Measurements from ENCODE around the gene SRCAP.

The SRCAP gene

DNA sequence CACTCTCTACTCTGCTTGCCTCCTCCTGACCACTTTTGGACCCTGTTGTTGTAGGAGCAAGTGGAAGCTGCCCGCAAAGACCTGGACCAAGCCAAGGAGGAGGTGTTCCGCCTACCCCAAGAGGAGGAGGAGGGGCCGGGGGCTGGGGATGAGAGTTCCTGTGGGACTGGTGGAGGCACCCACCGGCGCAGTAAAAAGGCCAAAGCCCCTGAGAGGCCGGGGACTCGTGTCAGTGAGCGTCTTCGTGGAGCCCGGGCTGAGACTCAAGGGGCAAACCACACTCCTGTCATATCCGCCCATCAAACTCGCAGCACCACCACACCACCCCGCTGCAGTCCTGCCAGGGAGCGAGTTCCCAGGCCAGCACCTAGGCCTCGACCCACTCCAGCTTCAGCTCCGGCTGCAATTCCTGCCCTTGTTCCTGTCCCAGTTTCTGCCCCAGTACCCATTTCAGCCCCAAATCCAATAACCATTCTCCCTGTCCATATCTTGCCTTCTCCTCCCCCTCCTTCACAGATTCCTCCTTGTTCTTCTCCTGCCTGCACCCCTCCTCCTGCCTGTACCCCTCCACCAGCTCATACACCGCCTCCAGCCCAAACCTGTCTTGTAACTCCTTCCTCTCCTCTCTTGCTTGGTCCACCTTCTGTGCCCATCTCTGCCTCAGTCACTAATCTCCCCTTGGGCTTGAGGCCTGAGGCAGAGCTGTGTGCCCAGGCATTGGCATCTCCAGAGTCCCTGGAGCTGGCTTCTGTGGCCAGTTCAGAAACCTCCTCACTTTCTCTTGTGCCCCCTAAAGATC, 38.2 kb downstream of the SRCAP start:
- DNase-seq (ENCODE audit: low read depth, low spot score), result no peak

DNA sequence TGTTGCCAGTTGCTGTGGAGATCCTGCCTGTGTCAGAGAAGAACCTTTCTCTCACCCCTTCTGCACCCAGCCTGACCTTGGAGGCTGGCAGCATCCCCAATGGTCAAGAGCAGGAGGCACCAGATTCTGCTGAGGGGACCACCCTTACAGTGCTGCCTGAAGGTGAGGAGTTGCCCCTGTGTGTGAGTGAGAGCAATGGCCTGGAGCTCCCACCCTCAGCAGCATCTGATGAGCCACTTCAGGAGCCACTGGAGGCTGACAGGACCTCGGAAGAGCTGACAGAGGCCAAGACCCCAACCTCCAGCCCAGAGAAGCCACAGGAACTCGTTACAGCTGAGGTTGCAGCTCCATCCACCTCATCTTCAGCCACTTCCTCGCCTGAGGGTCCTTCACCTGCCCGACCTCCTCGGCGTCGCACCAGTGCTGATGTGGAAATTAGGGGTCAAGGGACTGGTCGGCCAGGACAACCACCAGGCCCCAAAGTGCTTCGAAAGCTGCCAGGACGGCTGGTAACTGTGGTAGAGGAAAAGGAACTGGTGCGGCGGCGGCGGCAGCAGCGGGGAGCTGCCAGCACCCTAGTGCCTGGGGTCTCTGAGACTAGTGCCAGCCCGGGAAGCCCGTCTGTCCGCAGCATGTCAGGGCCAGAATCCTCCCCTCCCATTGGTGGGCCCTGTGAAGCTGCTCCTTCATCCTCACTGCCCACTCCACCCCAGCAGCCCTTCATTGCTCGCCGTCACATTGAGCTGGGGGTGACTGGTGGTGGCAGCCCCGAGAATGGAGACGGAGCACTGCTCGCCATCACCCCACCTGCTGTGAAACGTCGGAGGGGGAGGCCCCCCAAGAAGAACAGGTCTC, 39.0 kb downstream of the SRCAP start:
- DNase-seq (ENCODE audit: low read depth, low spot score), result no peak

GRCh38 chr16:30738984-30739951, 40.3 kb downstream of the SRCAP start:
- DNase-seq (ENCODE audit: low read depth, low spot score), result no peak

- peak; percentile 88 for DNase-seq (ENCODE audit: low read depth, low spot score)
These were observed 41.6 kb downstream of the SRCAP start for GRCh38 chr16:30740364-30741251.

DNA sequence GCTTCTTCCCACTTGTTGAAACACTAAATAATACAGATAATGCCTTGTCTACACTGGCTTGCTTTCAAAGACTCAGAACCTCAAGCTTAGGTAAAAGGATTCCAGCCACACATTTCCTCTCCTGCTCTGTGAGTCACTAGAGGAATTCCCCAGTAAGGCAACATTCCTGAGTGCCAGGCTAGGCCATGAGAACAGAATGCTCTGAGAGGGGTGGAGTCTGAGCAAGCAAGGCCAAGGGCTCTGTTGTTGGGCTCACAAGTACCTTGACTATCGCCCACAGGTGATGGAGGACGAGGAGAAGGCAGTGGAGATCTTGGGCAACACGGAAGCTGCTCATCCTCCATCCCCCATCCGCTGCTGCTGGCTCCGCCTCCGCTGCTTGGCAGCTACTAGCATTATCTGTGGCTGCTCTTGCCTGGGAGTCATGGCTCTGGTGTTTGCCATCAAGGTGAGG, 42.5 kb downstream of the SRCAP start:
- DNase-seq (ENCODE audit: low read depth, low spot score), result peak; percentile 73

DNA sequence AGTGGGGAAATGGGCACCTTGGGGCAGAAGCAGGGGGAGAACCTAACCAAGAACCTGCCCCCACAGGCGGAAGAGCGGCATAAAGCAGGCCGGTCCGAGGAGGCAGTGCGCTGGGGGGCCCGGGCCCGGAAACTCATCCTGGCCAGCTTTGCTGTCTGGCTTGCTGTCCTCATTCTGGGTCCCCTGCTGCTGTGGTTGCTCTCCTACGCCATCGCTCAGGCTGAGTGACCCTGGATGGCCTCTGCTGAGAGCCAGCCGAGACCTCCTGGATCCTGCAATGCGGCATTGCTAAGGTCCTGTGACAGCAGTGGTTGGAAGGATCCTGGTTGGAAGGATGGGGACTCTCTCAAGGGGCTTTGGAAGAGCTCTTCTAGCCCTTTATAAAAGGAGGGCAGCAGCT, 44.7 kb downstream of the SRCAP start:
- DNase-seq (ENCODE audit: low read depth, low spot score), result no peak

DNA sequence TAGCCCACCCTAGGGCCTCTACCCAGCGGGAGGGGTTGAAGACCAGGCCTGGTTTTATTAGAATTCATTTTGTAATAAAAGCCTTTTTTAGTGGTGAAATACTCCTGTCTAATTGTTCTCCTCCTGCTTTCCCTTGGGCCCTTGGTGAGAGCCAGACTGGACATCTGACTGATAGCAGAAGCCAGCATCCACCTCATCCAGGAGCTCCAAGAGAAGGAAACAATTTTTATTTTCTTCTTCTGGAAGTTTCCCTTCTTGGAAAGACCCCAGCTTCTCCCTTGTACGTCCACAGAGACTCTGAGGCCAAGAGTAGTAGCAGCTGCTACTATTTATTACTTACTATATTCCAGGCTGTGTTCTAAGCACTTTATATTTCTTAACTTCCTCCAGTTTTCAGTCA, 45.2 kb downstream of the SRCAP start:
- DNase-seq (ENCODE audit: low read depth, low spot score), result no peak

GRCh38 chr16:30745082-30745481, 46.1 kb downstream of the SRCAP start:
- DNase-seq (ENCODE audit: low read depth, low spot score), result no peak

GRCh38 chr16:30746638-30747175, 47.7 kb downstream of the SRCAP start:
- DNase-seq (ENCODE audit: low read depth, low spot score), result no peak

DNA sequence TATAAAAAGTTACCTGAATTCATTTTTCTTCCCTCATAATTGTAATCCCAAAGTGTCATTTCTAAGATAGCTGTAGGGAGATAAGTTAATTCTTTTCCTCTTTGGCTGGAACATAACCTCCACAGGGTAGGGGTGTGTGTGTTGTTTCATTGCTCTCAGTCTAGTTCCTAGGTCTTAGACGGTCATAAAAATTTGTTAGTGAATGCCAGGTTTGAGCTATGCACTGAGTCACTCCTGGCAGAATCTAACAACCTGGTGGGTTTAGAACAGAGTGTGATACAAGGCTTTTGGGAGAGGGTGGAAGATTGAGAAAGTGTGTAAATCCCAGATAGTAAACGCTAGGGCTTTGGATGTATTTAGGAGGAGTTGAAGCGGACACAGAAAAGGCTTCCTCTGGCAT, 48.4 kb downstream of the SRCAP start:
- DNase-seq (ENCODE audit: low read depth, low spot score), result no peak

DNA sequence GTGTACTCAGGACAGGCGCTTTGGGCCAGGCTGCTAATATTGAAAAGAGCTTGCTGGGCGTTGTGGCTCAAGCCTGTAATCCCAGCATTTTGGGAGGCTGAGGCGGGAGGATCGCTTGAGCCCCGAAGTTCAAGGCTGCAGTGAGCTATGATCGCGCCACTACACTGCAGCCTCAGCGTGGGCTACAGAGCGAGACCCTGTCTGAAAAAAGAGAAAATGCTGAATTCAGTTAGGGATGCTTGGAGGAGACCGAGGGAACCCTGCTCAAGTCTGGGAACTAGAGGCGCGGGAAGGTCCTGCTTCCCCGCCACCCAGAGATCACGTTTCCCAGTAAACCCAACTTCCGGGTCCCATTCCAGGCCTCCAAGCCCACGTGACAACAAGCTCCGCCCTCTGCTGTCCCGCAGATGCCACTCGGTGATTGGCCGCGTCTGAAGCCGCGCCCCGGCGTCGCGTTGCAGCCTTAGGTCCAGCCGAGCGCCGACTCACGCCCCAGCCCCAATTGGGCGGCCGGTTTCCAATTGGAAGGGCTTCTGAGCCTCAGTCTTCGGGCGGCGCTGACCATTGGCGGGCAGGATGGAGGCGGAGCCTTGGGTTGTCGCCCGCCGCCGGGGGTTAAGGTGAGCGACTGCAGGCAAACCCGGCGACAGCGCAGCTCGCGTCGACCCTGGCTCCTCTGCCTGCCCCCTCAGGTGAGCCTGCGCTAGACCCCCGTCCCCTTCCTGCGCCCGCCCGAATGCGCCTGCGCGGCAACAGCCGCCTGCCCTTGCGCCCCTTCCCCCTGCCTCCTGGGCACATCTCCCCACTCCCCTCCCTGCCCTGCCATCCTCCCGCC, 49.0 kb downstream of the SRCAP start, which contains the start of gene PHKG2:
PHKG2 (plus strand) TSS at position 627 of the 835 bp plus-strand sequence. CDS start 396 bp downstream, outside the sequence.
- peak; percentile 100 for DNase-seq (ENCODE audit: low read depth, low spot score)

- DNase-seq (ENCODE audit: low read depth, low spot score), result peak; percentile 34
These were observed 49.9 kb downstream of the SRCAP start for GRCh38 chr16:30748634-30749445.

DNA sequence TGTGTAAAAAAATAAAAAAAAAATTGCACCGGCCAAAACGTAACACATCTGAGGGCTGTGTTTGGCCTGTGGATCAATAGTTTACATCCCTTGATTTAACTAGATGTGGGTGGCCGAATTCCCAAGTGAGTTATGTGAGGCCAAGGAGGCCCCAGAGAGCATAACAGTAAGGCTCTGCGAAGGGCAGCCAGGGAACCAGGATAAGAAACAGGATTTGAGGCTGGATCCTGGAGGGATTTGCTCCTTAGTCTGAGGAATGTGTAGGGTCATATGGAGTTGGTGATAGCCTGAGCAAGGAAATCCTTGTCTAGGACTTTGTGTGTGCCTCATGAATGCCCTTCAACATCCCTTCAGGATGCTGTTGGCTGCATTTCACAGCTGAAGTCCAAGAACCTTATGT, 51.2 kb downstream of the SRCAP start:
- DNase-seq (ENCODE audit: low read depth, low spot score), result no peak

DNA sequence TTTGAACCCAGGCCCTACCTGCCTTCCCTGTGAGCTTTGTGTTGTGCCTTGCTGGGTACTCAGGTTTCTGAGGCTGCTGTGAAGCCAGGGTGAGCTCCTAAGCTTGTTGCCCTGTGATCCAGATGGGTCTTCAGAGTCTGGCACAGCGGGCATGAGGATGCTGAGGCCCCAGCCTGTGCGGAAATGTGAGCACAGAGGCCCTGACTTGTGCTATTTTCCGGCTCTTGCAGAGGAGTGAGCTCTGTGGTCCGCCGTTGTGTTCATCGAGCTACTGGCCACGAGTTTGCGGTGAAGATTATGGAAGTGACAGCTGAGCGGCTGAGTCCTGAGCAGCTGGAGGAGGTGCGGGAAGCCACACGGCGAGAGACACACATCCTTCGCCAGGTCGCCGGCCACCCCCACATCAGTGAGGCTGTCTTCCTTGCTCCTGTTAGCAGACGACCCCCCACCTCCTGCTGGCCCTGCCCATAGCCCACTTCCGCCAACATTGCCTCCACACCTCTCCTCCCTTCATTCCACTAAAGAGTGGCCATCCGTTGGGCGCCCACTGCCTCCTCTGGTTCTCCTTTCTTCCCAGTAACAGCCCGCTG, 52.0 kb downstream of the SRCAP start:
- no peak for DNase-seq (ENCODE audit: low read depth, low spot score)

DNA sequence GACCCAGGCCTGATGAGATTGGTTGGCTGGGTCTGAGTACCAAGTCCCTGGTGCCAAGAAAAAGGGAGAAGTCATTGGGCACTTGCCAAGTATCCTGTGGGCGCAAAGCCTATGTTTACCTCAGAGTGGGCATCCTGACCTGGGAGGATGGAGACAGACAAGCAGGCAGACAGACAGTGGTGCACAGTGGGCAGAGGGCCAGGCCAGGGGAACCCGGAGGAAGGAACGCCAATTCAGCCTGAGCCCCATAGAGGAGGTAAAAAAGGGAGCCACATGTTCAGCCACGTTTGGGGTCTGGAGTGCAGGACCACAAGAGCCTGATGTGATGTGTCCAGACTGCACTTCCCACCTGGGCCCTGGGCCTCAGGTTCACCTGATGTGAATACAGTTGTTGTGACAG, 54.6 kb downstream of the SRCAP start:
- no peak for DNase-seq (ENCODE audit: low read depth, low spot score)

DNA sequence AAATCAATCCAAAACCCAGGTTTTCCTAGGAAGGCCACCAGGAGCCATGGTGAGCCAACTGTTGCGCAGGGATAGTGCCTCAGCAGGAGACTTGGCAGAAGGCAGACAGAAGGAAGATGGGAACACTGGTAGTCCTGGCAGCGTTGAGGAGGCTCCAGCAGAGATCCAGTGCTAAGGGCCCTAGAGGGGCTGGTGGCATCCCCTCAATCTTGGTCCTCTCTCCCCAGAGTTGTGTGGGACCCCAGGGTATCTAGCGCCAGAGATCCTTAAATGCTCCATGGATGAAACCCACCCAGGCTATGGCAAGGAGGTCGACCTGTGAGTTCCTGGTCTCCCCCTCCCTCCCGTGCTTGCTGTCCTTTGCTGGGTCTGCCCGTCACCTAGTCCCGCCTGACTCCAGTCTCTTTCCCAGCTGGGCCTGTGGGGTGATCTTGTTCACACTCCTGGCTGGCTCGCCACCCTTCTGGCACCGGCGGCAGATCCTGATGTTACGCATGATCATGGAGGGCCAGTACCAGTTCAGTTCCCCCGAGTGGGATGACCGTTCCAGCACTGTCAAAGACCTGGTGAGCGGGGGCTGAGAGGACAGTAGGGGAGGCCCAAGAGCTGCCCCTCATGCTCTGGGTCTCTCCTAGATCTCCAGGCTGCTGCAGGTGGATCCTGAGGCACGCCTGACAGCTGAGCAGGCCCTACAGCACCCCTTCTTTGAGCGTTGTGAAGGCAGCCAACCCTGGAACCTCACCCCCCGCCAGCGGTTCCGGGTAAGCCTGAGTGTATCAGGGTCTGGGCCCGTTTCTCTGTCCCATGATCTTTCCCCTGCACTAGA, 57.2 kb downstream of the SRCAP start:
- DNase-seq (ENCODE audit: low read depth, low spot score), result no peak

- no peak for DNase-seq (ENCODE audit: low read depth, low spot score)
These were observed 57.8 kb downstream of the SRCAP start for GRCh38 chr16:30756781-30757100.

Measured in ELF-1 (cell line).